HL-60 (cell line): Measurements from ENCODE around the gene SSH2.

Experiments used
- DNase-seq, 2 experiments: peaks; one replicate each; pipeline ENCODE4 v3.0.0-alpha.2; 2010 to 2020; ENCODE audit warnings: low read depth in 1 of 2, low spot score in 1 of 2
- H3K27ac ChIP-seq: fragments of 250-450 bp; sonication (Bioruptor Pico); replicated peaks from 2 replicates; pipeline ENCODE4 v1.5.1; 2020; ENCODE audit warnings: mild to moderate bottlenecking, moderate library complexity
- H3K27me3 ChIP-seq: fragments of 250-450 bp; sonication (Bioruptor Pico); 2 replicates; pipeline ENCODE4 v1.5.1; 2021; ENCODE audit warnings: mild to moderate bottlenecking, moderate library complexity; ENCODE audit not compliant: insufficient read depth, poor library complexity, severe bottlenecking
- H3K4me3 ChIP-seq: replicated peaks from 2 replicates; pipeline ENCODE4 v1.5.1; 2011; ENCODE audit warnings: mild to moderate bottlenecking, control low read depth, low read length; ENCODE audit not compliant: insufficient read depth
- CTCF ChIP-seq: IDR thresholded peaks from one replicate; pipeline ENCODE4 v1.5.1; 2011; ENCODE audit warnings: low read length, control low read depth, inconsistent platforms; ENCODE audit not compliant: insufficient read depth
- GABPA ChIP-seq: IDR thresholded peaks from 2 replicates; pipeline ENCODE4 v1.6.1; 2012; ENCODE audit warnings: low read depth
- POLR2AphosphoS5 ChIP-seq: IDR thresholded peaks from 2 replicates; pipeline ENCODE4 v1.6.1; 2012; ENCODE audit warnings: low read depth
- REST ChIP-seq: IDR thresholded peaks from 2 replicates; pipeline ENCODE4 v1.6.1; 2012; ENCODE audit warnings: low read depth; ENCODE audit not compliant: insufficient replicate concordance
- SPI1 ChIP-seq: IDR thresholded peaks from 2 replicates; pipeline ENCODE4 v1.6.1; 2012; ENCODE audit warnings: low read depth, mild to moderate bottlenecking, borderline replicate concordance

Gene SSH2

GRCh38 chr17:29588017-29588561 is 341.9 kb downstream of the SSH2 start:
- no peak for DNase-seq
- peak overlapping the region; percentile 47 for H3K27ac ChIP-seq

GRCh38 chr17:29587591-29587990 is 342.4 kb downstream of the SSH2 start:
- H3K4me3 ChIP-seq = no peak overlapping the region
- DNase-seq = no peak
- no peak for TF ChIP-seq CTCF
- no peak for TF ChIP-seq REST
- TF ChIP-seq POLR2AphosphoS5 = no peak
- TF ChIP-seq SPI1 = no peak
- TF ChIP-seq GABPA = no peak
- no peaks in the 10 kb centered on the region for H3K27me3 ChIP-seq
- H3K27ac ChIP-seq = no peak overlapping the region

More at GRCh38 chr17:29588017-29588561, 341.9 kb downstream of the SSH2 start:
- H3K4me3 ChIP-seq = peak overlapping the region; percentile 82
- H3K27me3 ChIP-seq = no peaks in the 10 kb centered on the region
- TF ChIP-seq GABPA (no peak), REST (no peak)

- no peak overlapping the region for H3K4me3 ChIP-seq
These were observed 343.2 kb downstream of the SSH2 start for GRCh38 chr17:29586676-29587469.

More at GRCh38 chr17:29586676-29587469, 343.2 kb downstream of the SSH2 start:
- Histone ChIP-seq H3K27me3 (no peaks in the 10 kb centered on the region), H3K27ac (no peak overlapping the region)
- TF ChIP-seq GABPA (no peak), CTCF (no peak), SPI1 (0 out of 2 replicates have a peak, but pooled peaks have one; percentile 16), REST (no peak), POLR2AphosphoS5 (no peak)
- peak in 1 of 2 experiments; percentile 36 for DNase-seq
